Measurements from ENCODE around the gene RFFL. TPM values are rescaled to one million over a fixed set of nuclear protein-coding genes. Genes with fewer than 3 reads are reported as not detected.
"Not testable (repeated sequence)": the region's sequence is repeated elsewhere in the genome, so short reads cannot be mapped to it uniquely, and the experiment has no call there.

The RFFL gene
- total and polyA plus RNA-seq, 2 donors (not counting 1 experiment from before 2014, with no cell fraction given) = 13.6 to 36.9 TPM

- H3K27ac ChIP-seq (ENCODE audit: low read length in 2 of 2) = peak overlapping the region in 1 of 2 donors; percentile 23
- H4K20me1 ChIP-seq (ENCODE audit: control insufficient read depth, insufficient read depth, low read length, poor library complexity, severe bottlenecking); DNase-seq; H3K9me3 ChIP-seq (ENCODE audit: control extremely low read depth in 1 of 3, control insufficient read depth in 2 of 3, insufficient read depth in 1 of 3, low read length in 2 of 3); POLR2A ChIA-PET; H3K36me3 ChIP-seq (replicated peaks in 1 of 2; ENCODE audit: control extremely low read depth in 1 of 2, control insufficient read depth in 1 of 2, extremely low read depth in 1 of 2, insufficient read depth in 2 of 2, low read length in 1 of 2); ATAC-seq (ENCODE audit: low read depth); H2AFZ ChIP-seq (ENCODE audit: insufficient read depth, low read depth, low read length, poor library complexity, severe bottlenecking); intact Hi-C loops (cut with micrococcal nuclease); H3K9ac ChIP-seq (ENCODE audit: low read length); H3K9me3 Mint-ChIP-seq (ENCODE audit: insufficient read depth); H3K27me3 Mint-ChIP-seq; H3K27me3 ChIP-seq (replicated peaks in 1 of 4; ENCODE audit: control extremely low read depth in 1 of 4, control insufficient read depth in 3 of 4, insufficient read depth in 4 of 4, low read length in 3 of 4): not testable (repeated sequence)
- Mint-ChIP-seq H3K4me1 (peaks cover 38% of the 10 kb centered on the region), H3K4me3 (peak overlapping the region; percentile 68), H3K27ac (peak overlapping the region; percentile 8)
- CTCF ChIA-PET = interaction anchor here (0.9 to 1.4 kb wide), 2 partner anchors 39 to 44 kb away, joined by 3 to 4 read pairs; no protein-coding TSS in a partner anchor
- H3K4me3 ChIP-seq (ENCODE audit: control extremely low read depth in 1 of 5, extremely low read depth in 1 of 5, insufficient read depth in 1 of 5, low read depth in 2 of 5, low read length in 4 of 5) = peak overlapping the region in 1 of 5 experiments; percentile 1
- H3K79me2 ChIP-seq (ENCODE audit: control insufficient read depth, insufficient read depth, low read length) = peaks cover 84% of the 10 kb centered on the region
- peaks cover 26 to 39% of the 10 kb centered on the region in 2 donors for H3K4me1 ChIP-seq (ENCODE audit: control insufficient read depth in 2 of 2, insufficient read depth in 2 of 2, low read length in 2 of 2)
- WGBS (ENCODE audit: insufficient coverage) = 95% methylated on average over 8 of the region's 13 CpGs
- H3K4me2 ChIP-seq (replicated peaks; ENCODE audit: low read depth, low read length, poor library complexity, severe bottlenecking) = peak overlapping the region; percentile 40
Observed at GRCh38 chr17:35045458-35045979, 18.0 kb downstream of the RFFL start.

GRCh38 chr17:35044181-35044580 lies 19.3 kb downstream of the RFFL start:
- H4K20me1 ChIP-seq (ENCODE audit: control insufficient read depth, insufficient read depth, low read length, poor library complexity, severe bottlenecking) = no peaks in the 10 kb centered on the region
- H3K9ac ChIP-seq (ENCODE audit: low read length) = no peak overlapping the region
- Mint-ChIP-seq H3K27me3 (no peaks in the 10 kb centered on the region), H3K9me3 (ENCODE audit: insufficient read depth) (no peaks in the 10 kb centered on the region), H3K27ac (no peak overlapping the region), H3K4me1 (peaks cover 34% of the 10 kb centered on the region), H3K4me3 (no peak overlapping the region)
- H3K27me3 ChIP-seq (replicated peaks in 1 of 4; ENCODE audit: control extremely low read depth in 1 of 4, control insufficient read depth in 3 of 4, insufficient read depth in 4 of 4, low read length in 3 of 4) = no peaks in the 10 kb centered on the region
- no peak overlapping the region for H3K4me2 ChIP-seq (replicated peaks; ENCODE audit: low read depth, low read length, poor library complexity, severe bottlenecking)
- no peak overlapping the region for H2AFZ ChIP-seq (ENCODE audit: insufficient read depth, low read depth, low read length, poor library complexity, severe bottlenecking)
- WGBS (ENCODE audit: insufficient coverage) = 84% methylated on average over 6 of the region's 8 CpGs
- no peak overlapping the region for H3K27ac ChIP-seq (ENCODE audit: low read length in 2 of 2)
- TF ChIP-seq CTCF (IDR thresholded peaks at IDR 0.05) (no peak), EZH2 (IDR thresholded peaks at IDR 0.05; ENCODE audit: borderline replicate concordance, insufficient read depth, low read depth, low read length, poor library complexity, severe bottlenecking) (no peak)
- DNase-seq (no peak), ATAC-seq (ENCODE audit: low read depth) (no peak)
- H3K4me1 ChIP-seq (ENCODE audit: control insufficient read depth in 2 of 2, insufficient read depth in 2 of 2, low read length in 2 of 2) = peaks cover 26 to 33% of the 10 kb centered on the region in 2 donors
- CTCF ChIA-PET = interaction anchor here (1.6 kb wide), 1 partner anchor 45 kb away, joined by 3 read pairs; no protein-coding TSS in a partner anchor
- H3K4me3 ChIP-seq (ENCODE audit: control extremely low read depth in 1 of 5, extremely low read depth in 1 of 5, insufficient read depth in 1 of 5, low read depth in 2 of 5, low read length in 4 of 5) = no peak overlapping the region
- H3K36me3 ChIP-seq (replicated peaks in 1 of 2; ENCODE audit: control extremely low read depth in 1 of 2, control insufficient read depth in 1 of 2, extremely low read depth in 1 of 2, insufficient read depth in 2 of 2, low read length in 1 of 2) = no peaks in the 10 kb centered on the region
- POLR2A ChIA-PET = no interaction called here
- no peaks in the 10 kb centered on the region for H3K9me3 ChIP-seq (ENCODE audit: control extremely low read depth in 1 of 3, control insufficient read depth in 2 of 3, insufficient read depth in 1 of 3, low read length in 2 of 3)
- H3K79me2 ChIP-seq (ENCODE audit: control insufficient read depth, insufficient read depth, low read length) = peaks cover 78% of the 10 kb centered on the region
- intact Hi-C loops (cut with micrococcal nuclease) = no loop called here

All from B cell (primary cell).